Midbrain (tissue), 1 donor: ENCODE data around the gene MON1B.
A peak's percentile ranks its signal among the peaks of the same experiment; 100 is the strongest.
"Not testable (repeated sequence)": the region's sequence is repeated elsewhere in the genome, so short reads cannot be mapped to it uniquely, and the experiment has no call there.

Experiments used
- DNase-seq: peaks from one replicate; lab custom pipeline; 2025; lab: John Stamatoyannopoulos, UW

MON1B gene

DNA sequence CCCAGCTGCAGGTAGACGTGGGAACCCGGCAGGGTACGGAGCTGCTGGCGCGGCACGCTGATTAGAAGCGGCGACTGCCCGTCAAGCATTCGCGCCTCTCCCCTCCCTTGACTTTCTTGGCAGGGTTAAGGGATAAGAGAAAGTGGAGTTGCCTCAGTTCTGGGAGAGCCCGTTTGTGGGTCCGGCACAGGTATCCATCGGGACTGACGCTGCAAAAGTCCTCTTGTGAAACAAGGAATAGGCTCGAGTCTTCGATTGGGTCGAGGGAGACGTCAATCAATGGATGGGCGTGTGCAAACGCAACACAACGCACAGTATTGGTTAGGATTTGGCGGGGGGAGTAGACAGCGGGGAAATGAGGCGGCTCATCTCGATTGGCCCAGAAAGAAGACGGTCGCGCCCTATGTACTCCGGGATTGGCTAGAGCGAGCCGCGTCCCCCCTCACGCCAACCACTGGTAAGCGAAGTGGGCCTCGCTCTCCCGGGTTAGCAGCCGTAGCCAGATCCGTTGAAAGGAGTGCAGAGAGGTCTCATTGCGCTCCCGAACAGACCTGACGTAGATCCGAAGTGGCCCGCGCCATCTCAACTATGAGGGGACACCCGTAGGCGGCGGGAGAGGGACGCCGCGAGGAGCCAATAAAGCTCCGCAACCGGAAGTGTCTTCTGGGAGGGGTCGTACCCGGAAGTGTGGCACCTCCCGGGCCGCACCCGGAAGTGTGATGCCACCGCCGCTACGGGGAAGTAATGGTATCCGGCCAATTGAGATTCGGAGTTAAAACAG, at the start of gene MON1B:
TSS of gene MON1B (plus strand) at position 713 of the 781 bp plus-strand sequence. CDS start 296 bp downstream, outside the sequence.
- DNase-seq, result peak; percentile 98

DNA sequence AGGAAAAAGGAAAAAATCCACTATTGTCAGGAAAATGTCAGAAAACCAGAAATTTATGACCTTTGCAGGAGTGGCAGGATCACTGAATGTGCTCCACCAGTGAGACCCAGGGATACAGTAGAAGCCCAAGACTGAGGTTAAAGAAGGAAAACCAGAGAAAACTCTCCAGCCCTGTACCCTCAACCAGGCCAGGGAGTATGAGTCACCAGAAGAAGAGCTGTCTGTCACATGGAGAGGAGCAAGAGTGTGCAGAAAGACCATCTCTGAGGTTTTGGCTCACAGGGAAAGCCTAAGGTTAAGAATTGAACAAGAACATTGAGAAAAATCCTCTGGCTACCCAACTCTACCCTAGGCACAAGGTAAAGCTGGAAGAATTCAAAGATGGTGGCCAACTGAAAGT, 47.6 kb upstream of the MON1B start:
- no peak for DNase-seq

DNA sequence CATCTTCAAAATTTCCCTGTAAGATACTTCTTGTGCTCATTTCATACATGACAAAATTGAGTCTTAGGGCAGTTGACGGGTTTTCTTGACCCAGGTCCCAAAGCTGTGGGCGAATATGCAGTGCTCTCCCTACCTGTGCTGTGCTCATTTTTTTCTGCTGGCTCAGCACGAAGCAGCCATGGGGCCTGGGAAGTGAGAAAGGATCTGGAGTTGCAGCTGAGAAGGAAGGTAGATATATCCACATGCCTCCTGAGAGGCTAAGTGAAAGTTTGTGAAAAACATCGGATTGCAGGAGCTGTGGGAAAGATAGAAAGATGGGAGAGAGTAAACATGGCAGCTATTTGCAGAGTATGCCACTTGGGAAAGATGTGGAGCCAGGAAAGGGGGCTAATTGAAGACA, 42.9 kb upstream of the MON1B start:
- DNase-seq, result no peak

DNA sequence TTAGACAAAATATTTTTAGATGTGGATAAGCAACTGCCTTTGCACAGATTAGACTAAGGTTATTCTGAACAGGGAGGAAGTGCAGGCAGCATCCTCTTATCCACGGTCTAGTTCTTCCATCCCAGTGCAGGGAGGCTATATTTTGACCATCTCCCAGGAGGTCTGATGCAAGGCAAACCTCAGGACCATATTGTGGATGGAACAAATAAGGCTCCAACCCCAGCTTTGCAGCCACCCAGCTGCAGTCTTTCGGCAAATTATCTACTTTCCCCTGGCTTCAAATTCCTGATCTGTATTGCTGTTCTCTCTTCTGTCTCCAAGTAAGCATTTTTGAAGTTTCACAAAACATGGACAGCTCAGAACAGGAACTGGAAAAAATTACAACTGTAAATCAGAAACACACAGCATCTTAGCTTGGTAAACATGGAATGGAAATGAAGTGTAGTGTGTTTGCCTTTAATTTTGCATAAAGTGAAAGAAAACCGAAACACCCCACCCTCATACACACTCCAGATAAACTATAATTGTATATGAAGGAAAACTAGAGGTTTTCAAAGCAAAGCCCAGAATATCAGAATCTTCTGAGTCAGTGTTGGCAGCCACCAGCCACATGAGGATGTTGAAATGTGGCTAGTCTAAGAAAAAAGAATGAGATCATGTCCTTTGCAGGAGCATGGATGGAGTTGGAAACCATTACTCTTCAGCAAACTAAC, 33.5 kb upstream of the MON1B start:
- no peak for DNase-seq

DNA sequence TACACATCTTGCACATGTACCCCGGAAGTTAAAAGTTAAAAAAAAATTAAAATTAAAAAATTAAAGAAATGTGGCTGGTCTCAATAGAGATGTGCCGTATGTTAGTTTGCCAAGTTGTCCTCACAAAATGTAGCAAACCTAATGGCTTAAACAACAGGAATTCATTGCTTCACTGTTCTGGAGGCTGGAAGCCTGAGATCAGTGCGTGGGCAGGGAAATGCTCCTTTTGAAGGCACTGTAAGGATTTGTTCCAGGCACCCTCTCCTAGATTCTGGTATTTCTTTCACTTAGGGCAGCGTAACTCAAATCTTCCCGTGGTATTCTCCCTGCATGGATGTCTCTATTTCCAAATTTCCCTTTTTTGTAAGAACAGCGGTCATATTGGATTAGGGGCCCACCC, 32.7 kb upstream of the MON1B start:
- DNase-seq, result no peak

DNA sequence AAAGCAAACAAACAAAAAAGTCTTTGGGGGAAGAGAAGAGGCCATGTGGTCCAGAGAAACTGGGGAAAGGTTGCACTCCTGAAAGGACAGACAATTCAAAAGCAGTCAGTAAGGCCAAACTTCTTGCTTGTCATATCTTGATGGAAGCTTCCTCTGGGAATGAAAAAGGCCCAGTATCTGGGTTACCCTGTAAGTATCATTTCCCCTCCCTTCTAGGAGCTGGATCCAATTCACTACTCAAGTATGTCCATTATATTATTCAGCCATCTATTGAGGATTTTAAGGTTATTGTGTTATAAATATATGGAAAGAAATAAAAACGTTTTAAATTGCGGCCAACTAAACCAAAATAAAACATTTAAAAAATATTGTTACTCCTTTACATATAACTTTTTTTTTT, 26.0 kb upstream of the MON1B start:
- no peak for DNase-seq

DNA sequence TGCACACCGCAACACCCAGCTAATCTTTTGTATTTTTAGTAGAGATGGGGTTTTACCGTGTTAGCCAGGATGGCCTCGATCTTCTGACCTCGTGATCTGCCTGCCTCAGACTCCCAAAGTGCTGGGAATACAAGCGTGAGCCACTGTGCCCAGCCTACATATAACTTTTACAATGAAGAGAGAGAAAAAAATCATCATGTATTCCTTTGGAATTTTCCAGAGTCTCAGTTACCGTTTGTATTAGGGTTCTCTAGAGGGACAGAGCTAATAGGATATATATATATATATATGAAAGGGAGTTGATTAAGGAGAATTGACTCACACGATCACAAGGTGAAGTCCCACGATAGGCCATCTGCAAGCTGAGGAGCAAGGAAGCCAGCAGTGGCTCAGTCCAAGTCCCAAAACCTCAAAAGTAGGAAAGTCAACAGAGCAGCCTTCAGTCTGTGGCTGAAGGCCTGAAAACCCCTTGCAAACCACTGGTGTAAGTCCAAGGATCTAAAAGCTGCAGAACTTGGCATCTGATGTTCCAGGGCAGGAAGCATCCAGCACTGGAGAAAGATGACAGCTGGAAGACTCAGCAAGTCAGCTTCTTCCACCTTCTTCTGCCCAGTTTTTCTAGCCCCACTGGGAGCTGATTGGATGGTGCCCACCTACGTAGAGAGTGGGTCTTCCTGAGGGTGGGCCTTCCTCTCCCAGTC, 25.3 kb upstream of the MON1B start:
- not testable (repeated sequence) for DNase-seq

DNA sequence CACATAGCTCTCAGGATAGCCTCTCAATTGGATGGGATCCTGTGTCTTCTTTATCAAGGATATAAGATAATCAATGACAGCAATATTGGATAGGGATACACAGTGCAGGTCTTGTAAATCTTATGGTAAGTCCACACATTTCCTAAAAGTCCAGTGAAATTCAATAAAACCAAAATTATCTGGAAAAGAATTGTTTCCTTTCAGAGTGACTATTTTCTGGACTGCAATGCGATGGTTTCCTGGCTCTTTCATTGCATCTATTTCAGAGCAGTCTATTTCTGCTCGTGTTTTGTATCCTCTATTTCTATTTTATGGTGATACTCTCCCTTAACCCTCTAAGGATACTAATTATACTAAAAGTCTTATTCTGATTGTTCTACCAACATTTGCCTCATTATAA, 24.3 kb upstream of the MON1B start:
- DNase-seq, result no peak

DNA sequence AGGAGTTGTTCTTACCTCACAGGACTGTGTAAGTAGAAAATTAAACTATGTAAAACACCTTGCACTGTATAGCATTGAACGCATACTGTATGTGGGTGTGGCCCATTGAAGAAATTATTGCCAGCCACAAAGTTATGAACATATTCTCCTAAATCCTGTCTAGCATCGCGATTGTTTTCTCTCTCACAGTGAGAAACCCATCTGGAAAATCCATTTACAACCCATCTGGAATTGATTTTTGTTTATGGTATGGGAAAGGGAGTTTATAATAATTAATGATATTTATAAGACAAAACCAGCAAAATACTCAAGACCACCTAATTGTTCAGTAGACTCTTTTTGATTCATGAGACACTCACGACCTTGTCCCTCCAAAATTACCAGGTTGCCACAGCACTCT, 22.1 kb upstream of the MON1B start:
- no peak for DNase-seq

DNA sequence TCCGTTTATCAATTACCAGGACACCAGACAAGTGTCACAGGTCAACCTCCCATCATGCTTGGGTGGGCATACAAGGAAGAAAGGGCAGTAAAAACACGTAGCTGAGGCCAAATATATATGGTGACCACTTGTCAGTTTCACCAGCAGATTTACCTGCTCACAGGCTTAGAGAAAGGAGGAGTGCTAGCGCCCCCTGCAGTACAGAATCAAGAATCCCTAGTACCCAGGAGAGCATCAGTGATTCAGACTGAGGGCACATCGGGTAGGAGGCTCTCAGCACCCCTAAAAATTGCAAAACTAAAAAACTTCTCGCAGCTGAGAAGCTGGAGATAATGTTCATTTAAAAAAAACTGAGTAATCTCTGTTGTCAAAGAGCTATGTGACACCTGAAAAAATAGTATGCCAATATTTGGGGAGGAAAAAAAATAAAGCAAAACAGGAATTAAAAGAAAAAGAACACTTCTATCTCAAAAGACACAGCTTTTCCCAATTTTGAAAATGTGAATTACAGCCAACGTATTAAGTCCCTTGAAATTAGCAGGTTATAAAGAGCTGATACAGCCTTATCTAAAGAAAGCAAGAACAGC, 21.2 kb upstream of the MON1B start:
- no peak for DNase-seq

DNA sequence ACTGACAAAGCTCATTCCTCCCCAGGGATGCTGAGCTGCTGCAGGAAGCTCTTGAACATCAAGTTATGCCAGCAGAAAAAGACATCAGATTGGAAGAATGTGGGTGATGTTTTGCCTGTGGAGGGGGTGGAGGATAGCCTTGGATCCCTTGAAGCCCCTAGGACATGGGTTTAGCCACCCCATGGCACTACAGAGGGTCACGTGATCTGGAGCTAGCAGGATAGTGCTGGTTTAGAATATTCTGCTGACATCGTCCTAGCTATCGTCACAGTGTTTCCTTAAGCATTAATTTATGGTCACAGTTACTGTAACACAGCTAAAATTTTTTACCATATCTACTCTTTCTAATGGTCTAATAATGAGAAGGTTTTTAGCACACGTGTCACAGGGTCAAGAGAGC, 20.2 kb upstream of the MON1B start:
- no peak for DNase-seq

DNA sequence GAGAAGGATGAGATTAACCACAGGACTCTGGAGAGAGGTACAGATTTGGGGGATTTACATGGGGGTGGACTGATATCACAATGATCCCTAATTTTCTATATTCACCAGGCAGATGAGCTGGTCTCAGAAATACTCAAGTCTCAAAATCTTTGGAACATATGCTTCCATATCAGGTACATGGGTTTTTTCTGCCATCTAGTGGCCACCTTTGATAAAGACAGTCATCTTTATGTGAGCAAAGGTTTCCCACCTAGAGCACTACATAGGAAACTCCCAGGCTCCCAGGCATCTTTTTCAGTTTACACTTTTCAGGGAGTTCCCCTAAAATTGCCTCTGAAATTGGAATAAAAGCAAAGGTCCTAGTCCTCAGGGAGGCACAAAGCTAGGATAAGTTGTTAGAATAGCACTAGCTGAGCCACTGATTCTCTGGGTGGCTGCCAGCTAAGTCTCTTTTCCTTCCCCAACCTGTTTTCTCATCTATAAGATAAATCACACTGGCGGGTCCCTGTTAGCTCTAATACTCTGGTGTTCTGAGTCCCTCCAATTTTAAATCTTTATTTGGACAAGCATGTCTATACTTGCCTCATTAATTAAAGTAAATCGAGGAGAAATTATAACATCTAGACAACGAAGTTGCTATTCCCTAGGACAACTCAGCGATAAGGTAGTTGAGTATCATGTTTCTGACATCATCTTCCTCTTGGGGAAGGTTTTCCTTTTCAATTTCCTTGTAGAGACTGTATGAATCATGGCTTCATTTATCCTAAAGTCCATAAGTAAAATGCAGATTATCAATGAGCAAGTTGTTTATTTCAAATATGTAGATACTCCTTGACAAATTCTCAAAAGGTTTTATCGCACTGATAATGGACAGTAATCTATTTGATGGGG, 19.0 kb upstream of the MON1B start:
- DNase-seq, result peak; percentile 52

DNA sequence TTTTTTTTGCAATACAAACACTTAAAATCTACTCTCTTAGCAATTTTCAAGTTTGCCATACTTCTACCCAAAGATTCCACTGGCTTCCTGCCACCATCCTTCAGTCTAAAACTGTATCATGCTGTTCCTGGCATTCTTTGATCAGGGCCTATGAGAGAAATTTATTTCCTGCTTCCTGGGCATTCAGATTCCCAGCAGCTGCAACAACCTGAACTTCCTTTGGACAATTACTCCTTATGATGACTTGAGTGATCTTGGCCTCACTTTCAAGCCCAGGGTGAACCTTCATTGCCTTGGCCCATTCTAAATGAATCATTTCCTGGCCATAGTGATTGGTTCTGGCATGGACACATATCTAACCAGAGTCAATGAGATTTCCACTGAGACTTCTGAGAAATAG, 18.0 kb upstream of the MON1B start:
- DNase-seq, result no peak

DNA sequence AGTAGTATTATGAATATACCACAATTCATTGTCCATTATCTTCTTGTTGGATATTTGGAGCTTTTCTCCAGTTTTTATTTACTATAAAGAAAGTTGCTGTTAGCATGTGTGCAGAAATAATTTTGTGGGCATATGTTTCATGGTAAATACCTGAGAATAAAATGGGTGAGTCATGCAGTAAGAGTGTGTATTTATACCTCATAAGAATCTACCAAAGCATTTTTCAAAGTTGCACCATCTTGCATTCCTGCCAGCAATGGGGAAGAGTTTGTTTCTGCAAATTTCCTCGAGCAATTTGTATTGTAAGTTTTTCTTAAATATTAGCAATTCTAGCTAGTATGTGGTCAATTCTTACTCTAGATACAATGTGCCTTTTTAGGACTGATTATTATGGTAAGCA, 7.9 kb upstream of the MON1B start:
- DNase-seq, result no peak

DNA sequence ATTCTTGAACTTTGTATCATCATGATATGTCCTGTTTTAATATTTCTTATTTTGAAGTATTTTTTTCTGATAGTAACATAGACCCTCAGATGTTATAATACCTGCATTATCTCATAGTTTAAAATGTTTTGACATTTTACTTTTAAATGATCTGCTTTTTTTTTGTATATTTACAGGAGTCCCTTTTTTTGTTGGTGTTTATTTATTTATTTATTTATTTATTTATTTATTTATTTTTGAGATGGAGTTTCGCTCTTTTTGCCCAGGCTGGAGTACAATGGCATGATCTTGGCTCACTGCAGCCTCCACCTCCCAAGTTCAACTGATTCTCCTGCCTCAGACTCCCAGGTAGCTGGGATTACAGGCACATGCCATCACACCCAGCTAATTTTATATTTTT, 4.7 kb upstream of the MON1B start:
- DNase-seq, result not testable (repeated sequence)

DNA sequence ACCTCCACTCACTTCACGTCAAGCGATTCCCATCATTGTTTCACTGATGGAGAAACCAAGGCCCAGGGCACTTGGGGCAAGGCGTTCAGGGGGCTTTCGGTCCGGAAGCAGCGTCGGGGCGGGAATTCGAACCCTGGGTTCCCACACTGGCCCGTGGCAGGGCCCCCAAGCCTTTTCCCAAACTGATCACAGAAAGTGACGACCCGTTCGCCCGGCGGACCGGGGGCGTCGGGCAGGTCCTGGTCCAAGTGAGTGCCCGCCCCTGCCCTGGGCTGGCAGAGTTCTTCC, 856 bp upstream of the MON1B start:
- DNase-seq, result no peak

DNA sequence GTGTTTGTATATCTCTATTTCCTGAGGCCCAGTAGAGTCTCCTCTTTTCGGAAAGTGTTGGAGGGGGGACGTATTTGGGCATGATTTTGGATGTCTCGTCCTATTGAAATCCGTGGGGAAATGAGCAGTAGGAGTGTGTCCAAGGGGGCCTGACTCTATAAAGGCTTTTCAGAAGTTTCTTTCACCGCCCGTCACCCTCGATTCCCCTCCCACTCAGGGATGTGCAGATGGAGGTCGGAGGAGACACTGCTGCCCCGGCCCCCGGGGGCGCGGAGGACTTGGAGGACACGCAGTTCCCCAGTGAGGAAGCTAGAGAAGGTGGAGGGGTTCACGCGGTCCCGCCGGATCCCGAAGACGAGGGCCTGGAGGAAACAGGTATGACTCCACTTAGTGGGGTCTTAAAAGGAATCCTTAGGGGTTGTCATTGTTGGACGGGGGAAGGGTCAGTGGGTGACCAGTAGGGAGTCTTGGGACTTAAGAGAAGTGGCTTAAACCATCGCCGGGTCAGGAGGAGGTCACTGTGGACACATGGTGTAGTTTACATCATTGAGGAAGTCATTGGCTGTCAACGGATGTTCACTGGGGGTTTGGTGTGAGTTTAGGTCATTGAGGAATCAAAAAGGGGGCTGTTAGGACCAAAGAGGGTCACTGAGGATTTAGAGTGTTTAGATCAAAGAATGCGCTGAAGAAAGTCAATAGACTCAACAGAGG, 424 bp downstream of the MON1B start:
- DNase-seq, result no peak

DNA sequence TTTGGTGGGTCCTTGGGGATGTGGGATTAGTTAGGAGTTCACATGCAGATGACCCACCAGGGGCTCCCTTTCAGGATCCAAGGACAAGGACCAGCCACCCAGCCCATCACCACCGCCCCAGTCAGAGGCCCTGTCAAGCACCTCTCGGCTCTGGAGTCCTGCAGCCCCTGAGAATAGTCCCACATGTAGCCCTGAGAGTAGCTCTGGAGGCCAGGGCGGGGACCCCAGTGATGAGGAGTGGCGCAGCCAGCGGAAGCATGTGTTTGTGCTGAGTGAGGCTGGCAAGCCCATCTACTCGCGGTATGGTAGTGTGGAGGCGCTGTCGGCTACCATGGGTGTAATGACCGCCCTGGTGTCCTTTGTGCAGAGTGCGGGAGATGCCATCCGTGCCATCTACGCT, 2.4 kb downstream of the MON1B start:
- DNase-seq, result no peak

DNA sequence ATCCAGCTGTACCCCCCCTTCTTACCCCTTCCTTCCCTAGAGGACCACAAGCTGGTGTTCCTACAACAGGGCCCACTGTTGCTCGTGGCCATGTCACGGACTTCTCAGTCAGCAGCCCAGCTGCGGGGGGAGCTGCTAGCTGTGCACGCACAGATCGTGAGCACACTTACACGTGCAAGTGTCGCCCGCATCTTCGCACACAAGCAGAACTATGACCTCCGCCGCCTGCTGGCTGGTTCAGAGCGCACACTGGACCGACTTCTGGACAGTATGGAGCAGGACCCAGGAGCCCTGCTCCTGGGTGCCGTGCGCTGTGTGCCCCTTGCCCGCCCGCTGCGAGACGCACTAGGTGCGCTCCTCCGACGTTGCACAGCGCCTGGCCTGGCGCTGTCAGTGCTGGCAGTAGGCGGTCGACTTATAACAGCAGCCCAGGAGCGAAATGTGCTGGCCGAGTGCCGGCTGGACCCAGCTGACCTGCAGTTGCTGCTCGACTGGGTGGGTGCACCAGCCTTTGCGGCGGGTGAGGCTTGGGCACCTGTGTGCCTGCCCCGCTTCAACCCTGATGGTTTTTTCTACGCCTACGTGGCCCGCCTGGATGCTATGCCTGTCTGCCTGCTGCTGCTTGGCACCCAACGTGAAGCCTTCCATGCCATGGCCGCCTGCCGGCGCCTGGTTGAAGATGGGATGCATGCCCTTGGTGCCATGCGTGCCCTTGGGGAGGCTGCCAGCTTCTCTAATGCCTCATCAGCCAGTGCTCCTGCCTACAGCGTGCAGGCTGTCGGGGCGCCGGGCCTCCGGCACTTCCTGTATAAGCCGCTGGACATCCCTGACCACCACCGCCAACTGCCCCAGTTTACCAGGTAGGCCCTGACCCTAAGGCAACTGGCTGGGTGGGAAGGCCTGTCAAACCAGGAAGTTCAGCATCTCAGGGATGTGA, 3.6 kb downstream of the MON1B start:
- DNase-seq, result no peak

DNA sequence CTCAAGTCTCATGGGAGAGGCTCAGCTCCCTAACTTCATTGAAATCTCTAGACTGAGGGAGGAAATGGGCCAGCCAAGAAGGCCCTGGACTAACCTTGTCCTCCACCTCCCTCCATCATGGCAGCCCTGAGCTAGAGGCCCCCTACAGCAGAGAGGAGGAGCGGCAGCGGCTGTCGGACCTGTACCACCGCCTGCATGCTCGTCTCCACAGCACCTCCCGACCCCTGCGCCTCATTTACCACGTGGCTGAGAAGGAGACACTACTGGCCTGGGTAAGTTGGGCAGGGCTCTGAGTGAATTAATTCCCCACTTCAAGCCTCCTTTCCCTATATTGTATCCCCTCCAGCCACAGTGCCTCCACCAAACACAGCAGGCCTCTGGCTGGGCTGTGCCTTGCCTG, 4.4 kb downstream of the MON1B start:
- no peak for DNase-seq
